Panc1 (cell line): ENCODE results near the gene HS2ST1. TPM values are rescaled to one million over a fixed set of nuclear protein-coding genes. Genes with fewer than 3 reads are reported as not detected.

Source experiments
- ATAC-seq: fragments of 200-7000 bp; cut with Tn5 transposase; 2 replicates; pipeline ENCODE4 v1.9.1; 2020; ENCODE audit warnings: mild to moderate bottlenecking, moderate library complexity
- BruUV-seq: library from RNA; stranded (reverse); fragments of 400-500 nt; replicated peaks from 2 replicates; lab custom pipeline; 2021; lab: Mats Ljungman, UMichigan
- CTCF ChIA-PET: fragments of 300-600 bp; sonication (Branson Sonifier 250); formaldehyde crosslinking; loops from one replicate; lab custom pipeline; 2022; ENCODE audit warnings: antibody characterized with exemption; lab: Charles Lee
- POLR2A ChIA-PET: fragments of 300-600 bp; sonication (Branson Sonifier 250); formaldehyde crosslinking; loops from one replicate; lab custom pipeline; 2022; ENCODE audit warnings: antibody characterized with exemption; lab: Charles Lee
- DNase-seq: peaks from one replicate; pipeline ENCODE4 v3.0.0-alpha.2; 2010; ENCODE audit warnings: low read depth, low spot score
- H3K27ac ChIP-seq: 2 replicates; pipeline ENCODE4 v1.5.1; 2011; ENCODE audit warnings: mild to moderate bottlenecking, low read length, inconsistent platforms
- H3K27me3 ChIP-seq: fragments of 200-500 bp; sonication (Bioruptor generic); 2 replicates; pipeline ENCODE4 v1.6.0; 2014; ENCODE audit warnings: low read length, inconsistent platforms; ENCODE audit not compliant: control insufficient read depth, insufficient read depth
- H3K36me3 ChIP-seq: fragments of 200-500 bp; sonication (Bioruptor generic); 2 replicates; pipeline ENCODE4 v1.5.1; 2014; ENCODE audit warnings: inconsistent platforms, mild to moderate bottlenecking, low read length, moderate library complexity; ENCODE audit not compliant: control insufficient read depth, insufficient read depth
- H3K4me1 ChIP-seq: 2 replicates; pipeline ENCODE4 v1.5.1; 2011; ENCODE audit warnings: inconsistent platforms, mild to moderate bottlenecking, low read length, moderate library complexity; ENCODE audit not compliant: control insufficient read depth, insufficient read depth
- H3K4me3 ChIP-seq, 2 experiments: 2 replicates each; pipeline ENCODE4 v1.5.1; 2011 to 2012; ENCODE audit warnings: low read depth in 2 of 2, low read length in 2 of 2, mild to moderate bottlenecking in 2 of 2, inconsistent platforms in 1 of 2, moderate library complexity in 1 of 2
- H3K9me3 ChIP-seq: fragments of 200-500 bp; sonication (Bioruptor generic); 2 replicates; pipeline ENCODE4 v1.5.1; 2014; ENCODE audit warnings: low read depth, mild to moderate bottlenecking, inconsistent platforms, low read length, moderate library complexity; ENCODE audit not compliant: control insufficient read depth, insufficient read depth
- POLR2AphosphoS5 ChIP-seq: IDR thresholded peaks from 2 replicates; pipeline ENCODE4 v1.6.1; 2012; ENCODE audit warnings: mild to moderate bottlenecking, low read depth, low read length, moderate library complexity
- SIN3A ChIP-seq: IDR thresholded peaks from 2 replicates; pipeline ENCODE4 v1.6.1; 2012; ENCODE audit warnings: low read depth, mild to moderate bottlenecking, low read length, moderate library complexity, borderline replicate concordance; ENCODE audit not compliant: insufficient read depth
- TCF7L2 ChIP-seq: IDR thresholded peaks from 2 replicates; pipeline ENCODE4 v1.6.1; 2011; ENCODE audit warnings: mild to moderate bottlenecking, low read depth, low read length, inconsistent platforms
- in situ Hi-C: cut with HindIII; loops from 2 replicates; pipeline ENCODE4 v1.10.0; 2016; ENCODE audit warnings: low sequenced_read_pairs, low pct_unique_long_range_greater_than_20kb
- intact Hi-C: fragments of 100-400 bp; cut with micrococcal nuclease; formaldehyde crosslinking; loops from one replicate; pipeline ENCODE4 v1.10.0; 2022; ENCODE audit not compliant: unreplicated experiment
- total RNA-seq: library from RNA; stranded (reverse); gene quantifications from one replicate; pipeline ENCODE4 v1.2.1, GENCODE V29; 2021; ENCODE audit not compliant: unreplicated experiment
- TF ChIP-seq, protein P1 (sequence below): fragments of 450-650 bp; IDR thresholded peaks from 2 replicates; pipeline ENCODE4 v1.5.1; 2017; ENCODE audit warnings: mild to moderate bottlenecking
- TF ChIP-seq, protein P2 (sequence below), 2 experiments: IDR thresholded peaks; 2 replicates each; pipeline ENCODE4 v1.6.1; 2011 to 2012; ENCODE audit warnings: low read depth in 2 of 2, control low read depth in 1 of 2, low read length in 1 of 2, mild to moderate bottlenecking in 1 of 2, moderate library complexity in 1 of 2; ENCODE audit not compliant: insufficient read depth in 1 of 2

The HS2ST1 gene
- total RNA-seq, 1 experiment from 2014 or later = 81.0 TPM

DNA sequence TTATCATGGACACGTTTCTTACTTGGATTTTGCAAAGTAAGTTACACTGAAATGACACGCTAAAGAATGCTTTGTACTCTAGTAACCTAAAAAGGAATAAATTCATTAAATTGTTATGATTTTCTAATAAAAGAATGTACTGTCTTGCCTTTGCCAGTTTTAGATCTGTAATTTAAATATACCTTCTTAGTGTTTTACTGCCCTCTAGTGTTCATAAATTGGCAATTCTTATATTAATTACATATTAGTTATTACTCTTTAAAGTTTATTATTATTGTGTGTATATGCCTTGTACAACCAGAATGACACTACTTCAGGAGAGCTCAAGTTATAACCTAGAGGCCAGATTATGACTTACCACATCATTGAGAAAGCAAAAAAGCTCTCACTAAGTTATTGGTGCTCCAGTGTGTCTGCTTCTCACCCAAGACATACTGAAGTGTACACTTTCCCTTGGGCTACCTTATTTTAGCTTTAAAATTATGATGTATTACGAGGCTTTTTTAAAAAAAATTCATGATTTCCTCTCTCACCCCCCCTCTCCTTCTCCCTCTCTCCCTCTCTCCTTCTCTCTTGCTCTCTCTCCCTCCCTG, 169.9 kb downstream of the HS2ST1 start:
- intact Hi-C loops (loop anchor here (1.0 to 10.0 kb wide), 2 partner anchors 120 to 251 kb away; no protein-coding TSS in a partner anchor), in situ Hi-C loops (no loop called here)
- no peak for TF ChIP-seq TCF7L2
- TF ChIP-seq, protein P1, sequence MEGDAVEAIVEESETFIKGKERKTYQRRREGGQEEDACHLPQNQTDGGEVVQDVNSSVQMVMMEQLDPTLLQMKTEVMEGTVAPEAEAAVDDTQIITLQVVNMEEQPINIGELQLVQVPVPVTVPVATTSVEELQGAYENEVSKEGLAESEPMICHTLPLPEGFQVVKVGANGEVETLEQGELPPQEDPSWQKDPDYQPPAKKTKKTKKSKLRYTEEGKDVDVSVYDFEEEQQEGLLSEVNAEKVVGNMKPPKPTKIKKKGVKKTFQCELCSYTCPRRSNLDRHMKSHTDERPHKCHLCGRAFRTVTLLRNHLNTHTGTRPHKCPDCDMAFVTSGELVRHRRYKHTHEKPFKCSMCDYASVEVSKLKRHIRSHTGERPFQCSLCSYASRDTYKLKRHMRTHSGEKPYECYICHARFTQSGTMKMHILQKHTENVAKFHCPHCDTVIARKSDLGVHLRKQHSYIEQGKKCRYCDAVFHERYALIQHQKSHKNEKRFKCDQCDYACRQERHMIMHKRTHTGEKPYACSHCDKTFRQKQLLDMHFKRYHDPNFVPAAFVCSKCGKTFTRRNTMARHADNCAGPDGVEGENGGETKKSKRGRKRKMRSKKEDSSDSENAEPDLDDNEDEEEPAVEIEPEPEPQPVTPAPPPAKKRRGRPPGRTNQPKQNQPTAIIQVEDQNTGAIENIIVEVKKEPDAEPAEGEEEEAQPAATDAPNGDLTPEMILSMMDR = peak; percentile 69; the same call in 1 of the 2 replicates
- DNase-seq (no peak), ATAC-seq (peak; percentile 65)
- POLR2A ChIA-PET = interaction anchor here (0.6 kb wide), 1 partner anchor 77 kb away, joined by 3 read pairs; no protein-coding TSS in a partner anchor
- Histone ChIP-seq H3K27ac (no peak overlapping the region), H3K4me1 (no peaks in the 10 kb centered on the region), H3K36me3 (peaks cover 6% of the 10 kb centered on the region), H3K9me3 (no peaks in the 10 kb centered on the region), H3K27me3 (no peaks in the 10 kb centered on the region), H3K4me3 (no peak overlapping the region)
- BruUV-seq = no TSS peak
- CTCF ChIA-PET = interaction anchor here (1.1 kb wide), 1 partner anchor 251 kb away, joined by 3 read pairs; no protein-coding TSS in a partner anchor

DNA sequence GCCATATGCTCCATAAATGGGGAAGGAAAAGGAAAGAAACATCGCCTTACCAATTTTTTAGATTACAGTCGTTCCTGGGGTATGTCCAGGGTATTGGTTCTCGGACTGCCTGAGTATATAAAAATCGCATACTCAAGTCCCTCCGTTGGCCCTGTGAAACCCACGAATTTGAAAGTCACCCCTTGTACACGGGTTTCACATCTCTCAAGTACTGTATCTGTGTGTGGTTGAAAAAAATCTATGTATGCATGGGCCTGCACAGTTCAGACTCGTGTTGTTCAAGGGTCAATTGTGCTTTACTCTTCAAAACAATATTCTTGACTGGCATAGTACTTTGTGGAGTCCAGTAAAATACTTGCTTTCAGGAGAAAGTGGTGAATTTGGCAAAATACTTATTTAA, 171.7 kb downstream of the HS2ST1 start:
- intact Hi-C loops = loop anchor here (10.0 kb wide), 1 partner anchor 121 kb away; no protein-coding TSS in a partner anchor
- ChIA-PET POLR2A (no interaction called here), CTCF (no interaction called here)
- no peak for DNase-seq
- Histone ChIP-seq H3K36me3 (peaks cover 6% of the 10 kb centered on the region), H3K27me3 (no peaks in the 10 kb centered on the region), H3K4me1 (no peaks in the 10 kb centered on the region), H3K4me3 (no peak overlapping the region), H3K9me3 (no peaks in the 10 kb centered on the region), H3K27ac (no peak overlapping the region)
- BruUV-seq = no TSS peak
- TF ChIP-seq, protein P1 = no peak
- TF ChIP-seq POLR2AphosphoS5 (no peak), TCF7L2 (no peak), SIN3A (no peak)
- TF ChIP-seq, protein P2, sequence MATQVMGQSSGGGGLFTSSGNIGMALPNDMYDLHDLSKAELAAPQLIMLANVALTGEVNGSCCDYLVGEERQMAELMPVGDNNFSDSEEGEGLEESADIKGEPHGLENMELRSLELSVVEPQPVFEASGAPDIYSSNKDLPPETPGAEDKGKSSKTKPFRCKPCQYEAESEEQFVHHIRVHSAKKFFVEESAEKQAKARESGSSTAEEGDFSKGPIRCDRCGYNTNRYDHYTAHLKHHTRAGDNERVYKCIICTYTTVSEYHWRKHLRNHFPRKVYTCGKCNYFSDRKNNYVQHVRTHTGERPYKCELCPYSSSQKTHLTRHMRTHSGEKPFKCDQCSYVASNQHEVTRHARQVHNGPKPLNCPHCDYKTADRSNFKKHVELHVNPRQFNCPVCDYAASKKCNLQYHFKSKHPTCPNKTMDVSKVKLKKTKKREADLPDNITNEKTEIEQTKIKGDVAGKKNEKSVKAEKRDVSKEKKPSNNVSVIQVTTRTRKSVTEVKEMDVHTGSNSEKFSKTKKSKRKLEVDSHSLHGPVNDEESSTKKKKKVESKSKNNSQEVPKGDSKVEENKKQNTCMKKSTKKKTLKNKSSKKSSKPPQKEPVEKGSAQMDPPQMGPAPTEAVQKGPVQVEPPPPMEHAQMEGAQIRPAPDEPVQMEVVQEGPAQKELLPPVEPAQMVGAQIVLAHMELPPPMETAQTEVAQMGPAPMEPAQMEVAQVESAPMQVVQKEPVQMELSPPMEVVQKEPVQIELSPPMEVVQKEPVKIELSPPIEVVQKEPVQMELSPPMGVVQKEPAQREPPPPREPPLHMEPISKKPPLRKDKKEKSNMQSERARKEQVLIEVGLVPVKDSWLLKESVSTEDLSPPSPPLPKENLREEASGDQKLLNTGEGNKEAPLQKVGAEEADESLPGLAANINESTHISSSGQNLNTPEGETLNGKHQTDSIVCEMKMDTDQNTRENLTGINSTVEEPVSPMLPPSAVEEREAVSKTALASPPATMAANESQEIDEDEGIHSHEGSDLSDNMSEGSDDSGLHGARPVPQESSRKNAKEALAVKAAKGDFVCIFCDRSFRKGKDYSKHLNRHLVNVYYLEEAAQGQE (IDR thresholded peaks at IDR 0.05; ENCODE audit: insufficient read depth in 1 of 2, low read depth in 2 of 2, low read length in 1 of 2) = no peak
- in situ Hi-C loops = no loop called here
- ATAC-seq = no peak
